NCI-H526 treated with DMSO at 0.1 percent for 48 hours (cell line): ENCODE results near the gene SUGCT.

ENCODE experiments used
- DNase-seq: peaks from one replicate; lab custom pipeline; 2025; lab: John Stamatoyannopoulos, UW

The SUGCT gene

GRCh38 chr7:40780460-40780859 lies 645.7 kb downstream of the SUGCT start:
- no peak for DNase-seq

GRCh38 chr7:40782836-40783235 lies 648.0 kb downstream of the SUGCT start:
- no peak for DNase-seq

GRCh38 chr7:40784176-40784575 lies 649.4 kb downstream of the SUGCT start:
- DNase-seq: no peak

GRCh38 chr7:40786909-40787308 lies 652.1 kb downstream of the SUGCT start:
- DNase-seq: no peak

- no peak for DNase-seq
Measured at GRCh38 chr7:40793132-40793531, 658.3 kb downstream of the SUGCT start.

GRCh38 chr7:40795607-40796006 lies 660.8 kb downstream of the SUGCT start:
- no peak for DNase-seq

GRCh38 chr7:40796723-40797122 lies 661.9 kb downstream of the SUGCT start:
- no peak for DNase-seq

- DNase-seq: no peak
Measured at GRCh38 chr7:40798613-40799012, 663.8 kb downstream of the SUGCT start.

GRCh38 chr7:40799493-40800403 lies 664.9 kb downstream of the SUGCT start:
- DNase-seq: no peak

GRCh38 chr7:40800771-40801170 lies 666.0 kb downstream of the SUGCT start:
- DNase-seq: no peak

GRCh38 chr7:40802497-40802896 lies 667.7 kb downstream of the SUGCT start:
- no peak for DNase-seq

- no peak for DNase-seq
Measured at GRCh38 chr7:40804477-40805215, 669.8 kb downstream of the SUGCT start.

GRCh38 chr7:40805361-40805760 lies 670.6 kb downstream of the SUGCT start:
- no peak for DNase-seq

- DNase-seq: no peak
Measured at GRCh38 chr7:40808378-40808942, 673.7 kb downstream of the SUGCT start.

- no peak for DNase-seq
Measured at GRCh38 chr7:40810274-40810673, 675.5 kb downstream of the SUGCT start.

GRCh38 chr7:40811666-40812065 lies 676.9 kb downstream of the SUGCT start:
- no peak for DNase-seq

- no peak for DNase-seq
Measured at GRCh38 chr7:40815022-40815421, 680.2 kb downstream of the SUGCT start.

GRCh38 chr7:40815512-40815911 lies 680.7 kb downstream of the SUGCT start:
- no peak for DNase-seq

- DNase-seq: no peak
Measured at GRCh38 chr7:40822861-40823260, 688.1 kb downstream of the SUGCT start.

- DNase-seq: no peak
Measured at GRCh38 chr7:40824461-40824860, 689.7 kb downstream of the SUGCT start.

GRCh38 chr7:40826411-40827221 lies 691.8 kb downstream of the SUGCT start:
- DNase-seq: no peak
